SK-N-SH treated with all-trans-retinoic acid at 6 μM for 48 hours (cell line): ENCODE results near the gene LRCH3.

Source experiments
- ESRRG ChIP-seq: fragments of 250-450 bp; sonication (Bioruptor Pico); IDR thresholded peaks from 2 replicates; pipeline ENCODE4 v1.6.1; 2021; ENCODE audit warnings: mild to moderate bottlenecking
- OSR1 ChIP-seq: fragments of 250-450 bp; sonication (Bioruptor Pico); IDR thresholded peaks from 2 replicates; pipeline ENCODE4 v1.8.0; 2022; ENCODE audit warnings: moderate library complexity, mild to moderate bottlenecking, inconsistent platforms
- RARB ChIP-seq: fragments of 250-450 bp; sonication (Bioruptor Pico); IDR thresholded peaks from 2 replicates; pipeline ENCODE4 v1.8.0; 2021; ENCODE audit warnings: mild to moderate bottlenecking, moderate library complexity
- SNAI2 ChIP-seq: fragments of 250-450 bp; sonication (Bioruptor Pico); IDR thresholded peaks from 2 replicates; pipeline ENCODE4 v1.5.0; 2020; ENCODE audit warnings: mild to moderate bottlenecking, moderate library complexity
- TOX ChIP-seq: fragments of 250-450 bp; sonication (Bioruptor Pico); IDR thresholded peaks from 2 replicates; pipeline ENCODE4 v1.8.0; 2021; ENCODE audit warnings: mild to moderate bottlenecking, moderate library complexity, borderline replicate concordance
- ZFP3 ChIP-seq: fragments of 250-450 bp; sonication (Bioruptor Pico); IDR thresholded peaks from 2 replicates; pipeline ENCODE4 v1.5.0; 2020; ENCODE audit warnings: mild to moderate bottlenecking, moderate library complexity
- ZFP30 ChIP-seq: fragments of 450-650 bp; formaldehyde crosslinking; IDR thresholded peaks from 2 replicates; pipeline ENCODE4 v1.5.0; 2022; ENCODE audit warnings: mild to moderate bottlenecking, moderate library complexity
- ZNF565 ChIP-seq: fragments of 450-650 bp; formaldehyde crosslinking; conservative IDR thresholded peaks from 2 replicates; pipeline ENCODE4 v1.5.0; 2020; ENCODE audit warnings: low read depth, mild to moderate bottlenecking, moderate library complexity
- TF ChIP-seq, protein P1 (sequence below): fragments of 250-450 bp; sonication (Bioruptor Pico); IDR thresholded peaks from 2 replicates; pipeline ENCODE4 v1.8.0; 2020; ENCODE audit warnings: mild to moderate bottlenecking, moderate library complexity, borderline replicate concordance

DNA sequence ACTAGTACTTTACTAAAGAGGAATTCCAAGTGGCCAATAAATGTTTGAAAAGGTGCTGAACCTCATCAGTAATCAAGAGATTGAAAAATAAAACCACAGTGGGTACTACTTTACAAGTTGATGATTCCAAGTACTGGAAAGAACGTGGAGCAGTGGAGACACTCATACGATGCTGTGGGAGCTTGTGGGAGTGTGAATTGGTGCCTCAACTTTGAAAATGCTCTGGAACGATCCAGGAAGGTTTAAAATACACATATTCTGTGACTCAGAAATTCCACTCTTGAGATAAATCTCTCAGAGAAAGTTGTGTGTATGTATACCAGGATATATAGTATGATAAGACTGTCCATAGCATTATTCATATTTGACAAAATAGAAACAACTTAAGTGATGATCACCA is 9.3 kb downstream of the LRCH3 start:
- TF ChIP-seq ZFP3 (CRISPR knock-in tag): no peak
- no peak for TF ChIP-seq TOX (CRISPR knock-in tag)
- no peak for TF ChIP-seq SNAI2
- no peak for TF ChIP-seq OSR1 (CRISPR knock-in tag)
- TF ChIP-seq ESRRG (CRISPR knock-in tag): no peak
- TF ChIP-seq ZFP30: no peak
- TF ChIP-seq, protein P1, sequence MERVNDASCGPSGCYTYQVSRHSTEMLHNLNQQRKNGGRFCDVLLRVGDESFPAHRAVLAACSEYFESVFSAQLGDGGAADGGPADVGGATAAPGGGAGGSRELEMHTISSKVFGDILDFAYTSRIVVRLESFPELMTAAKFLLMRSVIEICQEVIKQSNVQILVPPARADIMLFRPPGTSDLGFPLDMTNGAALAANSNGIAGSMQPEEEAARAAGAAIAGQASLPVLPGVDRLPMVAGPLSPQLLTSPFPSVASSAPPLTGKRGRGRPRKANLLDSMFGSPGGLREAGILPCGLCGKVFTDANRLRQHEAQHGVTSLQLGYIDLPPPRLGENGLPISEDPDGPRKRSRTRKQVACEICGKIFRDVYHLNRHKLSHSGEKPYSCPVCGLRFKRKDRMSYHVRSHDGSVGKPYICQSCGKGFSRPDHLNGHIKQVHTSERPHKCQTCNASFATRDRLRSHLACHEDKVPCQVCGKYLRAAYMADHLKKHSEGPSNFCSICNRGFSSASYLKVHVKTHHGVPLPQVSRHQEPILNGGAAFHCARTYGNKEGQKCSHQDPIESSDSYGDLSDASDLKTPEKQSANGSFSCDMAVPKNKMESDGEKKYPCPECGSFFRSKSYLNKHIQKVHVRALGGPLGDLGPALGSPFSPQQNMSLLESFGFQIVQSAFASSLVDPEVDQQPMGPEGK (CRISPR knock-in tag): no peak
- TF ChIP-seq ZNF565 (CRISPR knock-in tag): no peak
- no peak for TF ChIP-seq RARB (CRISPR knock-in tag)
